Mammary epithelial cell (primary cell): ENCODE measurements around the gene GOLGA7B.

Experiments used
- CTCF ChIP-seq, 2 donors: IDR thresholded peaks in 1 of 2; conservative IDR thresholded peaks in 1 of 2; 2 replicates each; pipeline ENCODE4 v1.5.1; 2011 to 2012; ENCODE audit warnings: inconsistent platforms in 2 of 2, low read length in 2 of 2, mild to moderate bottlenecking in 2 of 2, control low read depth in 1 of 2, low read depth in 1 of 2; ENCODE audit not compliant: insufficient read depth in 1 of 2; ENCODE audit errors: extremely low read depth in 1 of 2
- EZH2 ChIP-seq: IDR thresholded peaks from 2 replicates; pipeline ENCODE4 v1.6.1; 2012; ENCODE audit warnings: low read length, inconsistent platforms, borderline replicate concordance

- TF ChIP-seq CTCF (conservative IDR thresholded peaks at IDR 0.05 in 1 of 2, IDR thresholded peaks at IDR 0.05 in 1 of 2; ENCODE audit: extremely low read depth in 1 of 2, insufficient read depth in 1 of 2, low read depth in 1 of 2, low read length in 2 of 2) = no peak
- no peak for TF ChIP-seq EZH2
These were observed 44.4 kb downstream of the GOLGA7B start for GRCh38 chr10:97894092-97894491.
